ENCODE data around the gene TMEM187.

Gene TMEM187

DNA sequence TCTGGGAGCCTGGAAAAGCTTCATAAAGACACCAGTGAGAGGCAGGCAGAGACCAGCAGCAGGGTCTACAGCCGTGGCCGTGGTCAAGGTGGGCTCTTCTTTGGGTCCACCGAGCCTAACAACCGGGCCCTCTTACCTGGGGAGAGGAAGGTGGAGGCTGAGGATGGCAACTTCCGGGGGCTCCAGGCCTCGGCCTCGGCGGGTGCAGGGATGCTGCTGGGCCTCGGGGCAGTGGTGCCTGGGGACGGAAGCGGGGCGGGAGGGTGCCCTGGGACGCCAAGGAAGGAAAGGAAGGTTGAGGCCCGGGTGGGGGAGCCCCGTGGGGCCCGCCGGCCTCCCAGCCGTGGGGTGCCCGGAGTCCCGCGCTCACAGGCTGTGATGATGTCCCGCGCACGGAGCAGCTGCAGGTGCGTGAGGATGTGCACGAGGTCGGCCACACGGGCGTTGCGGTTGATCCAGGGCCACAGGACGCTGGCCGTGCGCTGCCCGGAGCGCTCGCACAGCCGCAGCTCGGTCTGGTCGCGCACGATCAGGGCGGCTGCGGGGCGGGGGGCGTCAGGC is 46.6 kb downstream of the TMEM187 start:
- no peak for DNase-seq (ENCODE audit: low read depth in 1 of 2, low spot score in 1 of 2)

- peak in 1 of 2 donors; percentile 32 for DNase-seq (ENCODE audit: low read depth in 1 of 2, low spot score in 1 of 2)
Measured at GRCh38 chrX:154019633-154020528, 47.3 kb downstream of the TMEM187 start, which contains the start of gene IRAK1. TSS of gene IRAK1 (minus strand) at chrX:154019902. CDS start at chrX:154019812, 90 bp downstream.

DNA sequence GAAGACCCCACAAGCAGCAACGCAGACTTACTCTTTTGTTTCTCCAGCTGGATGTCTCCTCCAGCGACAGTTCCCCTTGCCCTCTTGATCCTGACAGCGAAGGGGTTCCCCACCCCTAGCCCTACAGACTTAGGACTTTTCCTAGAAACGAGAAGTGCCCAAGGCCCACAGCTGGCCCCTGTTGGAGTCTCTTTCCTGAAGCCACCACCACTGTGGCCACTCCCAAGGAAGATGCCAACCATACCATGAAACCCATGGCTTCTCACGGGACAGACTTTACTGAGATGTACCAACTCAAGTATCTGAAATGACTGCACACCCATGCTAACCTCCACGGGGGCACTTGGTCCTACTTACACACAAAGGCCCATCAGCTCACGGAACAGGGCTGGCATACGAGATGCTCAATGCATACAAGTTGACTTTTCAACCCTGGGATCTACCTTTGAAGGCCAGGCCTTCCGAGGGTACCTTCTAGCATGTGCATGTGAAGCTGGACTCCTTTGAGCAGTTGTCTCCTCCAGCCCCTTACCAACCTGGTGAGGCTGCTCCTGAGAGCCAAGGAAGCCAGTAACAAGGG is 48.1 kb downstream of the TMEM187 start:
- DNase-seq (ENCODE audit: low read depth in 1 of 2, low spot score in 1 of 2): no peak

- no peak for DNase-seq (ENCODE audit: low read depth in 1 of 2, low spot score in 1 of 2)
Measured at GRCh38 chrX:154021131-154021611, 48.6 kb downstream of the TMEM187 start.

DNA sequence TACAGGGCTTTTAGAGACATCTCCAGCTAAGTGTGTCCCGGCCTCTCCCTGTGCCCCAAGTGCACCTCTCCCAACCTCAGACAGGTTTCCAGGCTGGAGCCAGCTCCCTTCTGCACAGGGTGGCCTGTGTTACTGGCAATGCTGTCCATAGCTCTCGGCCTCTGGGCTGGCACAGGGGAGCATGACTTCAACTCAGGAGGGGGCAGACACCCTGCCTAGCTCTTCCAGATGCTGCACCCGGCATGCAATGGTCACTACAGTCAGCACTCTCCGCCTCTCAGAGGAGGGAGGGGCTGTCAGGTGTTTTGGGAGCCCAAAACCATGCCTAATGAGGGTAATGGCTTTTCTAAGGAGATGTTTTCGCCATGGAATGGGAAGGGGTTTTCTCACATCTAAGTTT is 49.6 kb downstream of the TMEM187 start:
- no peak for DNase-seq (ENCODE audit: low read depth in 1 of 2, low spot score in 1 of 2)

DNA sequence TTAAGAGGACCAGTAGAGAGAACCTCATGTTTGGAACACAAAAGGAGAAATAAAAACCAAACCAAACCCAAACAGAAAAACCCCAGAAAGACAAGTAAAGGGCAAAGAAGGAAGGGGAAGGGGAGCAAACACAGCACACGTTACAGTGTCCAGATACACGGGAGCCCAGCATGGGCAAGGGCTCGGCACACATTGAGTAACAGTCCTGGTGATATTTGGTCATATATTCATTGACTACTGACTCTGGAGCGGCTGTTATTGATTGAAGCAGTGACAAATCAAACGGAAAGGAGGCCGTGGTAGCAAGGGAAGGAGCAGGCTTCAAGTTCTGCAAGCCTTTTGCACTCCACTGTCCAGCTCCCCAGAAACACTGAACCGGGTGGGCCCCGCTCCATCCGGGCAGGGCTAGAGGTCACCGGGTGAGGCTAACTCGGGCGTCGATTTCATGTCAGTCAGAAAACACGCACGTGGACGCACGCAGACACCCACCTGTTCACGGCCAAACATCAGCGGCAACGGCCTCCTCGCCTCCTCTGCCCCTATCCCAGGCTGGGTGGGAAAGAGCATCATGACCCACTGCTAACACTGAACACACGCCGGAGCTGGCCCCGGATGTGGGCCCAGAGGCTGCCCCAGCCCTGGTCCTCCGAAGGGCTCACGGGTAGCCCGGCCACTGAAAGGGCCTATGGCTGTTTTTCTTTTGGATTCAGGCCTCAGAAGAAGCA is 50.9 kb downstream of the TMEM187 start:
- DNase-seq (ENCODE audit: low read depth in 1 of 2, low spot score in 1 of 2): no peak

GRCh38 chrX:154024271-154024670 is 51.7 kb downstream of the TMEM187 start:
- DNase-seq (ENCODE audit: low read depth in 1 of 2, low spot score in 1 of 2): no peak

- no peak for DNase-seq (ENCODE audit: low read depth in 1 of 2, low spot score in 1 of 2)
Measured at GRCh38 chrX:154025230-154025629, 52.7 kb downstream of the TMEM187 start.

- DNase-seq (ENCODE audit: low read depth in 1 of 2, low spot score in 1 of 2): no peak
Measured at GRCh38 chrX:154026136-154027021, 53.8 kb downstream of the TMEM187 start.

GRCh38 chrX:154027022-154027402 is 54.5 kb downstream of the TMEM187 start:
- no peak for DNase-seq (ENCODE audit: low read depth in 1 of 2, low spot score in 1 of 2)

GRCh38 chrX:154027986-154028385 is 55.4 kb downstream of the TMEM187 start:
- DNase-seq (ENCODE audit: low read depth in 1 of 2, low spot score in 1 of 2): no peak

GRCh38 chrX:154028502-154029184 is 56.1 kb downstream of the TMEM187 start:
- DNase-seq (ENCODE audit: low read depth in 1 of 2, low spot score in 1 of 2): no peak

DNA sequence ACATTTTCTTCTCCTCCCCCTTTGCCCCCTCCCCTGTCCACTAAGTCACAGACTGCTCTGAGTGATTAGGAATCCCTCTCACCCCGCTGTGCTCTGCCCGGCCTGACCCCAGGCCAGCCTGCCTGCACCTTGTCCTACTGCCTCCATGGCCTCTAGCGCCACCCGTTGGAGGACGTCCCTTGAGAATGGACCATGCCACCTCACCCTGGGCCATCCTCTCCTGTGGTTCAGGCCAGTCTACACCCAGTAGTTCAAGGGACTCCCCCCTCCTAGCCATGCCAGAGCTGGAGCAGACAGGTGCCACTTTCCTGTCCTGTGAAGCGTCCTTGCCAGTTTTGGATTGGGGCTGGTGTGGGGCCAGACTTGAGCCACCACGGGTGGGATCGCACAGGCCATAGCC is 56.9 kb downstream of the TMEM187 start:
- no peak for DNase-seq (ENCODE audit: low read depth in 1 of 2, low spot score in 1 of 2)

DNA sequence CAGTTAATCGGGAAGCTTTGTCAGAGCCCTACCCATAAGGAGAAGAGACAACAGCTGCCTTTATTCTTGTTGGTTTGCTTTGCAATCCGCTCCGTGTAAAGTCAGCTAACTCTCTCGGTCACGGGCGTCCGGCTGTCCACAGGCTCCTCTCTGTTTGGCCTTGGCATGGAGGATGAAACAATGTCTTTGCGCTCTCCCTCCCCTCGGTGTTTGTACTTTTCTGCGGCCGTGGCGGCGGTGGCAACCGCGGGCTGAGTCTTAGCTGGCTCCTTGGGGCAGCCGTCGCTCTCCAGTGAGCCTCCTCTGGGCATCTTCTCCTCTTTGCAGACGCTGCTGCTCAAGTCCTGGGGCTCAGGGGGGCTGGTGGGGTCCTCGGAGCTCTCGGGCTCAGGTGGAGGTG is 57.7 kb downstream of the TMEM187 start:
- no peak for DNase-seq (ENCODE audit: low read depth in 1 of 2, low spot score in 1 of 2)

GRCh38 chrX:154030715-154031305 is 58.3 kb downstream of the TMEM187 start:
- DNase-seq (ENCODE audit: low read depth in 1 of 2, low spot score in 1 of 2): no peak

- DNase-seq (ENCODE audit: low read depth in 1 of 2, low spot score in 1 of 2): no peak
Measured at GRCh38 chrX:154032160-154032559, 59.6 kb downstream of the TMEM187 start.

DNA sequence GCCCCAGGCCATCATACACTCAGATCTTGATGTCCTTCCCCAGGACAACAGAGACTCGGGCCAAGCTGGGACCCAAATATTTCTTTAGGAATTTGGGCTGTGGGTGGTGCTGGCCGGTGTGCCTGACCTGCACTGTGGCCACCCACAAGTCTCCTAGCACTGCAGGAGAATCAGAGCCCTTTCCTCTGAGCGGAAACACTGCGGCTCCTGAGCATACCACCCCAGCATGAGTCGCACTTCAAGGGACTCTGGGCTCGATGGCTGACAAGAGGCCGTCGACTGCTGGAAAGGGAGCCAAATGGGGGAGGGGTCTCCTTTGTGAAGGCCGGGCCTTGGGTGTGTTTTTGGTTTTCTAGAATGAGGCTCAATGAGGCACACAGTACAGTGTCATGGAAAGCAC is 60.1 kb downstream of the TMEM187 start:
- no peak for DNase-seq (ENCODE audit: low read depth in 1 of 2, low spot score in 1 of 2)

Measured in activated CD4-positive, alpha-beta T cell treated with anti-CD3 and anti-CD28 coated beads, Interleukin-2, amount 50 U/mL, for 24 hours (primary cell).